CD4-positive, alpha-beta T cell treated with Interleukin-10 for 1 hour (primary cell): Measurements from ENCODE around the gene CCDC80.
"Not testable (repeated sequence)": the region's sequence is repeated elsewhere in the genome, so short reads cannot be mapped to it uniquely, and the experiment has no call there.

Experiments
- DNase-seq: peaks from one replicate; pipeline ENCODE4 v3.0.0-alpha.2; 2020

CCDC80 gene, protein sequence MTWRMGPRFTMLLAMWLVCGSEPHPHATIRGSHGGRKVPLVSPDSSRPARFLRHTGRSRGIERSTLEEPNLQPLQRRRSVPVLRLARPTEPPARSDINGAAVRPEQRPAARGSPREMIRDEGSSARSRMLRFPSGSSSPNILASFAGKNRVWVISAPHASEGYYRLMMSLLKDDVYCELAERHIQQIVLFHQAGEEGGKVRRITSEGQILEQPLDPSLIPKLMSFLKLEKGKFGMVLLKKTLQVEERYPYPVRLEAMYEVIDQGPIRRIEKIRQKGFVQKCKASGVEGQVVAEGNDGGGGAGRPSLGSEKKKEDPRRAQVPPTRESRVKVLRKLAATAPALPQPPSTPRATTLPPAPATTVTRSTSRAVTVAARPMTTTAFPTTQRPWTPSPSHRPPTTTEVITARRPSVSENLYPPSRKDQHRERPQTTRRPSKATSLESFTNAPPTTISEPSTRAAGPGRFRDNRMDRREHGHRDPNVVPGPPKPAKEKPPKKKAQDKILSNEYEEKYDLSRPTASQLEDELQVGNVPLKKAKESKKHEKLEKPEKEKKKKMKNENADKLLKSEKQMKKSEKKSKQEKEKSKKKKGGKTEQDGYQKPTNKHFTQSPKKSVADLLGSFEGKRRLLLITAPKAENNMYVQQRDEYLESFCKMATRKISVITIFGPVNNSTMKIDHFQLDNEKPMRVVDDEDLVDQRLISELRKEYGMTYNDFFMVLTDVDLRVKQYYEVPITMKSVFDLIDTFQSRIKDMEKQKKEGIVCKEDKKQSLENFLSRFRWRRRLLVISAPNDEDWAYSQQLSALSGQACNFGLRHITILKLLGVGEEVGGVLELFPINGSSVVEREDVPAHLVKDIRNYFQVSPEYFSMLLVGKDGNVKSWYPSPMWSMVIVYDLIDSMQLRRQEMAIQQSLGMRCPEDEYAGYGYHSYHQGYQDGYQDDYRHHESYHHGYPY

DNA sequence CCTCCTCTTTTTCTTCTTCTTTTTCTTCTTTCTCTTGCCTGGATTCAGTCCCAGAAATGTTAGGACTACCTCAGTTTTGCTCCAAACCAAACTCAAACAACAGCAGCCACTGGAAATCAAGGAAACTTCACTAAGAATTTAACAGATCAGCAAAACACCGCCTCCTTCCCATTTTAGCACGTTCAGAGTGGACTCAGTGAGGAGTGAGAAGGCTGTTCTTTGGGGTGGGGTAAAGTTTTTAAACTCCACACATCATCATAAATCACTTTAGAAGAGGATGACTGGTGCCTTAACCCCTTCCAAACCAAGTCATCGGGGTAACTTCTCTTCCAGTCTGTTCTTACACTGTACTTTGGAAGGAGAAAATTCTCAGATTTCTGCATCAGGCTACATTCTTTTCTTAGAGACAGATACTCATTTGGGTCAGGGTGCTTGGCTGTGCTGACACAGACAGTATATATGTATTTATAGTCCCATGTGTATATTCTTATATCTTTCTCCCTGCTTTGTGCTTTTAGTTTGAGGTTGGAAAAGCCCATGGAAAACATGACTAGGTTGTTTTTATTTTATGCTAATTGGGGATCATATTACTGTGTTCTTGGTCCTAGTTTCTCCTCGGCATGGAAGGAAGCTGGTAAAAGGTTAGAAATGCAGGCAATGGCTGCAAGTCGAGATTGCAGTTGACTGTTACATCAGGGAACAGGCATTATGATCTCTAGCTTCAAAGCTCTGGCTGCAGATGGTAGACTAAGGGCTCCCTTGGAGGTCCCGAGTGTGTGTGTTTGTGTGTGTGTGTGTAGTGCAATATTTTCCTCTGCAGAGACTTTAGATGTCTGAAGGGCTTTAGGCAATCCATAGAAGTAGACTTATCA is at the start of gene CCDC80:
CCDC80 (minus strand) TSS at position 214 of the 872 bp plus-strand sequence. CDS start 1,238 bp downstream, outside the sequence.
- no peak for DNase-seq

DNA sequence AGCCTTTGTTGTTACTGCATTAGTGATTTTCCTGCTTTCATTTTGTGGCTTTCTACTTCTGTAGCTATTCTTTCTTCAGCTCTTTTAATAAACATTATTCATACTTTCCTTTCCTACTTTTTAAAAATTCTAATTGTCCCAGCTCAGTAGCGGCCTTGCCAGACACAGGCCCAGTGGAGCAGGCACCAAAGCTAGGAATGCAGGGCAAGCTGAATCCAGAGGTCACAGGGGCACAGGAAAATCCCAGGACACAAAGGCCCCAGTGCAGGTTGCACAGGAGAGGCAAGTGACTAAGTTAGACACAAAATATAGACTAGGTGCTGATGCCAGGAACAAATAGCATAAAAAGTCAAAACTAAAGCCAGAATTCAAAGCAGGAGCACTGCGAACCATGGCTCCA is 49.0 kb upstream of the CCDC80 start:
- DNase-seq: no peak

DNA sequence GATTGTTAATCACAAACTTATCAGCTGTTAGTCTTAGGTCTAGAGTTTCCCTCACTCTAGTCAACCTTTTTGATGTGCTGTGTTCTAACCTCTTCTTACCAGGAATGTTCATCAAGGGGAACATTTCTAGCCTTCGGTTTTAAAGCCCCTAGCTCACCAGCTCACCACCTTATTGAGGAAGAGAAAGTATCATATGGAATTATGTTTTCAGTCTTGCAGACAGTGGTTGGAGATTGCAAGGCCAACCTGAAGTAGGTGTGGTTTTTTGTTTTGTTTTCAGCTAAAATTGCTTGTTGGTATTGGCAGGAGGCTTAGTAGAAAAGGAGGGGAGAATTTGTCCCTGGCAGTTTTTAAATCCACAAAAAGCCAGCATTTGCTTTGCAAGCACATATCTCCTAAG is 48.4 kb upstream of the CCDC80 start:
- no peak for DNase-seq

DNA sequence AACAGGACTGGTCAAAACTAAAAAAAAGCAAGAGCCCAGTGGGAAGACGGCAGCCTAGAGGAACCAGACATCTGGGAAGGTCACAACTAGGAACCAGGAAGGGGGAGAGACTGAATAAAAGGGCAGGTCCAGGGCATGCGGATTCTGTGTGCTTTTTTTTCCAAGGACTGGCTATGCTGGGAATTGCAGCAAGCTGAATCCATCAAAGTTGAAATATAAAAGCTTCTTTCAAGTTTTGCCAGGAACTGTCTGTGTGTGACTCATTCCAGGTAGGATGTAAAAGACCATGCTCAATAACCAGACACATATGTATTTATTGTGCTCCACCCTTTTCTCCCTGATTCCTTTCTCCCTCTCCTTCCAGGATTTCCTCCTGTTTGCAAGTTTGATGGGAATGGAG is 47.9 kb upstream of the CCDC80 start:
- DNase-seq: no peak

DNA sequence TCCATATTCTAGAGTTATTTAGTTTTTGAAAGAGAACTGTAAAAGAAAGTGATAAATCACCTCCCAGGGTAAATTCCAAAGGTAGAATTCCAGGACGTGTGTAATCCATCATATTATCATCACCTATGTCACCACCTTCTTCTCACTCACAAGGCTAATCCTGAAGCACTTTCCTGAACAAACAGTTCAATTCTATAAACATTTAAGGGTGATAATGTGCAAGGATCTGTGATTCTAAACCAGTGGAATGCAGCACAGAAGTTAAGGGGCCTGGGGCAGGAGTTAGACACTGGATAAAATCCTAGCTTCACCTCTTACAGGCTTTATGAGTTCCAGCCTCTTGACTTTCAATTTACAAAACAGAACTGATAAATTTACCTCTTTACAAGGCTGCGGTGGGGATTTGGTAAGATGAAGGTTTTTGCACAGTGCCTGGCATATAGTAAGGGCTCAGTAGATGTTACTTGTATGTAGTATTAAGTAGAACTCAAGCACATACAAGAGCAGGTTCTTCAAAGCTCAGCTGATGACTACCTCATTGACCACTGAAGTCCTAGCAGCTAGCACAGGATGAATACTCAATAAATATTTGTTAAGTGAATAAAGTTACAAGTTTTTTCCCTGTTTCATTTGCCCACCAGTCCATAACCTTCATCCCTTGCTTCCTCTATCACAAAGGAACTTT is 47.3 kb upstream of the CCDC80 start:
- DNase-seq: no peak

DNA sequence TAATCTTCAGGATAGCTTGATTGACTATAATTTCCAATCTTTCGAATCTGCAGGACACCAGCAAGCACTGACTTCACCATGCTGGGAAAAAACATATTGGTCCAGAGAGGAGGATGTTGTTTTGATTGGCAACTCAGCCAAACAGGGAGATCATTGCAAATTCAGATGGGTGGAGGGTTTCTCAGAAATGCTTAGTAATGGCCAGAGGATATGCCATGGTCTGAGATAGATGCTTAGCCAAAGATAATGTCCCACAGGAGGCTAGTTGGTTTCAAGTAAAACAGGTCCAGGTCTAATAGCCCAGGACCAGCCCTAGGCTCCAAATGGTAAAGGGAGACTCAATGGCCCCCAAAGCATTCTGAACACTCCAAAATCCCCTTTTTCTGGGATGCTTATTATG is 46.7 kb upstream of the CCDC80 start:
- no peak for DNase-seq

DNA sequence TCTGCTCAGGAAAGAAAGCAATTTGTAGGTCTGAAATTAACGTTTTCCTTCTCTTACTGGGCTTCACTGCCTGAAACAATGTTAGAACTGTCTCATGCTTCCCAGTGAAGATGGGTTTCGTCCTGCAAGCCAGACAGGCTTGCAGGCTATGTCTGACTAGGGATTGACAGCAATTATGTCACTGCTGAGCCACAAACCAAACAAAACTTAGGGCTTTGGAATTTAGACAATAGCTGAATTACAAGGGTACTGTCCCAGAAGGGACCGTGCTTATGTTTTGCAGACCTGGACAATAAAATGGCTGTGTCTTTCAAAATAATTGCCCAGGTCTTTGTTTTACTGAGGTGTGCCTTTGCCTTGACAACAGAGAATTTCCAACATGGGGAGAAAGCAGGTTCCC is 46.3 kb upstream of the CCDC80 start:
- no peak for DNase-seq

DNA sequence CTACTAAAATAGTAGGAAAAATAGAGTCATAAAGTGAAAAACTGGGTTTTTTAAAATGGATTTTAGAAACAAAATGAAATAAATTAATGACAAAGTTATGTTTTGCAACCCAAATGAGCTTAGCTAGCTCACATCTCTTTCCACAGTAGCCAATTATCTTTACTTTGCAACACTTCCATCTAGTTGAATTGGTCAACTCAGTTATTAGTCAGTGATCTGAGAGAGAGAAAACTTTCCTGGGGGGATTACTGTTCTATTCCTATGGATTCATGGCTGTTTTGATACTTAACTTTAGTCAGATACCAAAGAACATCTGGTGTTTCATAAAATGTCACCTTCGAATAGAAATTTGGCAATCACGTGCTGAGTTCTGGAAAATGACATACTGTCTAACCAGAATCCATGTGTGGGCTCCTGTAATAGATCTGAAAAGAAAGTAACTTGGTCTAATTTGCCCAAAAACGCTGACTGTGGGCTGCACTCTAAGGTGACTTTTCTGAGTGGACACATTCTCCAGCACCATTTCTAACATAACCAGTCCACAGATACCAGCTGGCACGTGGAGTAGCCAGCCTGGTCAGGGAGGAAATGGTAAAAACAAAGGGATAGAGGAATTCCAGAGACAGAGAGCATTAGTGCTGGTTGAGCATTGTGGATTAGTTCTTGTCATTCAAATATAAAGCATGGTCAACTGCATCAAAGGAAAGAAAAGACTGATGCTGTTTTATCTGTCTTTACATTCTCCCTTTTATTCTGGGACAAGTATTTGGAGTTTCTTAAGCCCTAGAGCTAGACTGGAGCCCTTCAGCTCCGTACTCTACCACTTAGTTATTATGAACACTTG is 45.2 kb upstream of the CCDC80 start:
- no peak for DNase-seq

DNA sequence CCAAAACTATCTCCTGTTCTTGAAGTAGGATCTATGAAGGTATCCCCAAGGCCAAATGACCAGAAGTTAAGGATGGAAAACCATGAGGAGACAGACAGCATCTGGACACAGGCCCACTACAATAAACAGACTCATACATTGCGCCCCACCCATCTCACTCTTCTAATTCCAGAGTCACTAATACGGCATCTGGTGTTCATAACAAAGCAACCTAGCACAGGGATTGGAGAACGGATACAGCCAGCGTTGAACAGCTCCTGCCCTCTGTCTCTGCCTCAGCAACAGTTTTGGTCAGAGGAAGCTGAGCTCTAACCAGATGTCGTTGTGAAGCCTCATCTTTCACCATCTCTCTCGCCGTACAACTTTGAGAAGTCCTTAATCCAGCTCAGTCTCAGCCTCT is 44.5 kb upstream of the CCDC80 start:
- no peak for DNase-seq

DNA sequence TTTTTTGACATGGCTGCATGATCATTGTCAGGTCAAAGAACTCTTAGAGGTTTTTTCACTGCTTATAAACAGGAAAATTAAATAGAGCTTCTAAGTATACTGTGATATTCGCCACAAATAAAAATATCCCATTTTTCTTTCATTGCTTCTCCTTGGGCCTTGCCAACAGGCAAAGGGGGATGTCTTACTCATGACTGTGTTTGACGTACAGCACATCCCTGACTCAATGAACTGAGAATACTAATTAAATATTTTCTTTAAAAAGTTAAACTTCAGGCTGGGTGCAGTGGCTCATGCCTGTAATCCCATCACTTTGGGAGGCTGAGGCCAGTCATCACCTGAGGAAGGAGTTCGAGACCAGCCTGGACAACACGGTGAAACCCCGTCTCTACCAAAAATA is 41.4 kb upstream of the CCDC80 start:
- no peak for DNase-seq

DNA sequence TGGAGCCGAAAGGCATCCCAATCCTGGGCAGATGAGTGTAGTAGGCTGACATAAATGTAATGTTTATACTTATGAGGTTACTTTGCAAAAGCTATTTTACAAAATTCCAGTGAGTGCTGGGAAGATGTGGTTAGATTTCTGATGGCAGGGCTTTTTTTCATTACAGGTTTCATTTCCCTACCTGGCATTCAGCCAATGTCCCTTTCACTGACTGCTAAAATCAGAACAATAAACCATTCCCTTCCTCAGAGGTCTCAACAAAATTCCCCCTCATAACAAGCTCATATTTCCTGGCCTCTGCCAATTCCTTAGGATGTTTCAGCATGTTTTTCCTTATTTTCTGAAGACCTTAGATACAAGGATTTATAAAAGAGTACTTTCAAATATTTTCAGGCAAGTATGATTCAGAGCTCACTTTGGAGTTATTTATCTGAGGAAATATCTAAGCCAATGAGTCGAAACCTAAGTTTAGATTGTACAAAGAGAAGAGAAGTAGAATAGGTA is 40.9 kb upstream of the CCDC80 start:
- DNase-seq: no peak

DNA sequence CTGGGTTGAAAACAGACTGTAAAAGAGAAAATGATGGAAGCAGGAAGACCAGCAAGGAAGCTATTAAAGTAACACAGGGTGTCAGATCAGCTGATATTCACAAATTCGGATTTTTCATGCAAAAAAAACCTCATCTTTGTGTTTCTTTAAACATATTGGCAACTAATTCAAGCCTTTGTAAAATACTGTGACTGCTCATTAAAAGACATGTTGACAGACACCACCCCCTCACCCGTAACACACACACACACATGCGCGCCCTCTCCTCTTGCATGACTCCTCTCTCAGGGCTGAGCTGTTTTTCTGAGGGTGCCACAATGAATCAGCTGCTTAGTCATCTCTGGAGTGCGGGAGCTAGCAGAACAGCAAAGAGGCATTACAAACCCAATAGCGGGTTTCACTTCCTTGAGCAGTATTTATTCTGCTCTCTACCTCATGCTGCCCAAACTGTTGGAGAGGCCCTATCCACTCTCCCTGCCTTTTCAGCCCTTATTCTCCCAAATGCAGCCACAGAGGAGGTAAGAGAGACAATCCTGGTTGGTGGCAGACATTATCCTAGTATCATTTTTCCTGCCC is 35.8 kb upstream of the CCDC80 start:
- peak; percentile 70 for DNase-seq

DNA sequence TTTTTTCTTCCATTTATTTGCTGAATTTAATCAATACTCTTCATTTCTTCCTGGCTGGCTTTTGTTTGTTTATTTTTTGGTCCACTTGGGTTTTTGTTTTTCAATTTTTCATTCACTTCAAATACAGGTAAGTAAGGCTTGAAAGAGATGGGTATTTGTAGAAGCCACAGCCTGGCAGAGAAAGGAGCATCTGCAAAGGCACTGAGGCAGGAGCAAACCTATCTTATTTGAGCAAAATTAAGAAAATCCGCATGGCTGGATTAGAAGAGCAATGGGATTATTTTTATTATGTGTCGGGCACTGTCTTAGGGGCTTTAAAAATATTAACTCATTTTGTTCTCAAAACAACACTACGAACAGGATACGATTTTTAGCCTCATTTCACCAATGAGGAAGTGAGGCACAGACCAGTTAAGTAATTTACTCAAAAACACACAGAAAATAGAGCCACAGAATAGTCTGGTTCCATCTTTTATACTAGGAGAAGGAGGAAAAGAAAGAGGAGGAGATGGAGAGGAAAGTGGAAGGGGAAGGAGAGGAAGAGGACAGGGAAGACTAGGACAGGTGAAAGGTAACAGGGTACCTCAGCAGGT is 35.1 kb upstream of the CCDC80 start:
- no peak for DNase-seq

DNA sequence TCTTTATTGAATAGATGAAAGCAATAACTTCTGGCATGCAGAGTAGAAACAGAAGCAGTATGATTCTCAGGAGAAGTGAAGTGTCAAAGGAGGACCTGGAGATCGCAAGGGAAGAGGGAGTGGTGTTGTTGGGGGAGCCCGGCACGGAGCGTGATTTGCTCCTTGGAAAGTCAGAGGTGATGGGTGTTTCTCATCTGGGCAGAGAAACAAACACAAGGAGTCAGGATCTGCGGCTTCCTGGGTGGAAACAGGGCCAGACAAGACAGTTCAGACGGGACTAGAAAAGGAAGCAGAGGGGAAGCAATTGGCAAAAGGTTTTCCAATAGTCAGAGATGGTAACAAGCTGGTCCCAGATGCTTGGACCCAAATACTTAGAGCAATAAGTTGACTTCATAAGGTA is 34.4 kb upstream of the CCDC80 start:
- no peak for DNase-seq

DNA sequence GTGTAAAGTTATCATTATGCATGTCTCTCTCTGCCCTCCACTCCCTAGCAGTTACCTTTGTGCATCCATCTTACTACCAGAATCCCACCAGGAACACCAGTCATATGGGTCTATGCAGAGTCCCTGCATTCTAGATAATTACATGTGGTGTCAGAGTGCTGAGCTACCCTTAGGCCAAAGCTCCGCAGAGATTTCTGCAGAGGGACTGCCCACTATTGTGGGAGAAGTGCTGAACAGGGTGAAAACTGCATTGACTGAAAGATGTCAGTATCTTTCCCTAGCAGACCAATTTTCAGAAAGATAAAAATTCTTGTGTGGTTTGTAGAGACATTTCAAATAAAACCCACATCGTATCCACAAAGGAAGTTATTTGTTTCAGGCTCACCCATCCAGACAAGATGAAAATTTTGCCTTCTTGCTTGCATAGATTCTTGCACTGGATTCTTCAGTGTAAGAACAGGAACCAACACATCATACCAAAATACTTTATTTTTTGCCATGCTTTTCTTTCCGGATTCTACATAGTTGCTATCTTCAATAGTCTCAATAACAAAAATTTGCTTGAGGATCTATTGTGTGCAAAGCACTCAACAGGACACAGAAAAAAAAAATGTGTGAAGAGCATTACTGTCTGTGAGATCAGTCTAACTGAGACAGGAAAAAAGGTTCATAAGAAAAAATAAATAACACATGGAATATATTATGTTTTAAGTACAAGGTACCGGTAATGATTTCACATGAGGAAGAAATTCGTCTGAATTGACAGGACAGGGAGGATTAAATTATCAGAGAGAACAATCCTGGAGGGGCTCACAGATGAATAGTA is 32.0 kb upstream of the CCDC80 start:
- no peak for DNase-seq

DNA sequence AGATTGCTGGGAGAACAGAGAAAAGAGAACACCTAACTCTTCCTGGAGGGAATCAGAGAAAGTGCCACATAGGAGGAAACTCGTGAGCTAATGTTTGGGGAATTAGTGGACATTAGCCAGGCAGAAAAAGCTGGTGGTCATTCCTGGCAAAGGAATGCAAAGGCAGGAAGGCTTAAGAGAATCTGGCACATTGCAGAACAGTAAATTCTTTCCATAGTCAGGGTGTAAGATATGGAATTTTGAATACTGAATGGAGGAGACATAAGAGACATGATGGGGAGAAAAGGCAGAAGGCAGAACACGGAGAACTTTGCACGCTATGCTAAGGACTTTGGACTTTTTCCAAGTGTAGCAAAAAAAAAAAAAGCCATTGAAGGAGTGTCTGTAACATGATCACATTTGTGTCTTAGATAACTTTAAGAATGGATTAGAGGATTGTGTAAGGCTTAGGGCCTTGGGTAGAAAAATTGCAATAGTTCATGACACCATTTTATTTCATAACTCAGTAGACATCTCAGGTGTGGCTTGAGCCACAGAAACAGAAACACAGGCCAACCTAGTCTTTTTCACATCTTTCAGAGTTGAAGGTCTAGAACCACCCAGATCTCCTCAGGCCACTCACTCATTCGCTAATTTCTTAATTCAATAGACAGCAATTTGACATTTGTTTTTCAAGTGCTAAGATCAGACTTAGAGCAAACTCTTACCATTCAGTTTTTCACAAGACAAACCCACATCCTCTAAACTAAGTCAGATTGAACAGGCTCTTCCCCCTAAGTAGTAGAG is 31.2 kb upstream of the CCDC80 start:
- peak; percentile 41 for DNase-seq

DNA sequence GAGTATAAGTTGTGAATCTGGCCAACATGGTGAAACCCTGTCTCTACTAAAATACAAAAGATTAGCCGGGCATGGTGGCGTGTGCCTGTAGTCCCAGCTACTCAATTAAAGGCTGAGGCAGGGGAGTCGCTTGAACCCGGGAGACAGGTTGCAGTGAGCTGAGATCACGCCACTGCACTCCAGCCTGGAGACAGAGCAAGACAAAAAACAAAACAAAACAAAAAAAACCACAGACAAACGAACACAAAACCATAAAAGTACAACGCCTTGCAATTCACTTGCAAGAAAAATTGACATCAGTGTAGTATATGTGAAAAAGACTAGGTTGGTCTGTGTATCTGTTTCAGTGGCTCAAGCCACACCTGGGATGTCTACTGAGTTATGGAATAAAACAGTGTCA is 29.9 kb upstream of the CCDC80 start:
- DNase-seq: peak; percentile 10

DNA sequence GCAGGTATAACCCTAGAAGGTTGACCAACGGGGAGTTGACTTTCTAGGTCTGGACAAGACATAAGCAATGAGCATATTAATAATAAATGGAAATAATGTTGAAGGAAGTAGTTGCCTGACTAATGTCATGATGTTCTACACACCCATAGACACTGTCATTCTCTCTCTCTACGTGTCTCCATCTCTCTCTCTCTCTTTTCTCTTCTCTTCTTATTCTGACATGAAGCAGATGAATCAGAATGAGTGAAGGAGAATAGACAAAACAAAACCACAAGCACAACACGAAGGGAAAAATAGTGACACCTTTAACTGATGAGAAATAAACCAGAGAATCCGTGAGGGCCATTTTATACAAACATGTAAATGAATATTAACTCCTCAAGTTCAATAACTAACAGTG is 26.7 kb upstream of the CCDC80 start:
- no peak for DNase-seq

DNA sequence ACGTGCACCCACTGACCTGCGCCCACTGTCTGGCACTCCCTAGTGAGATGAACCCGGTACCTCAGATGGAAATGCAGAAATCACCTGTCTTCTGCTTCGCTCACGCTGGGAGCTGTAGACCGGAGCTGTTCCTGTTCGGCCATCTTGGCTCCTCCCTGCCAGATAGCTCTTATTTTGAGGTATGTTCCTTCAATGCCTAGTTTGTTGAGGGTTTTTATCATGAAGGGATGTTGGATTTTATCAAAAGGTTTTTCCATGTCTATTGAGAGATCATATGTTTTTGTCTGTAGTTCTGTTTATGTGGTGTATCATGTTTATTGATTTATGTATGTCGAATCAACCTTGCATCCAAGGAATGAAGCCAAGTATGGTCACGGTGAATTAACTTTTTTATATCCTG is 24.1 kb upstream of the CCDC80 start:
- not testable (repeated sequence) for DNase-seq
